Glomerular visceral epithelial cell (primary cell): Measurements from ENCODE around the gene DCHS1.

Source experiments
- DNase-seq: peaks from one replicate; pipeline ENCODE4 v3.0.0-alpha.2; 2016; ENCODE audit errors: extremely low spot score

DCHS1 gene

GRCh38 chr11:6646071-6646470 lies 9.5 kb downstream of the DCHS1 start:
- DNase-seq = no peak

- DNase-seq = no peak
These were observed 12.7 kb downstream of the DCHS1 start for GRCh38 chr11:6642957-6643356.

GRCh38 chr11:6640985-6641701 lies 14.5 kb downstream of the DCHS1 start:
- DNase-seq = no peak

DNA sequence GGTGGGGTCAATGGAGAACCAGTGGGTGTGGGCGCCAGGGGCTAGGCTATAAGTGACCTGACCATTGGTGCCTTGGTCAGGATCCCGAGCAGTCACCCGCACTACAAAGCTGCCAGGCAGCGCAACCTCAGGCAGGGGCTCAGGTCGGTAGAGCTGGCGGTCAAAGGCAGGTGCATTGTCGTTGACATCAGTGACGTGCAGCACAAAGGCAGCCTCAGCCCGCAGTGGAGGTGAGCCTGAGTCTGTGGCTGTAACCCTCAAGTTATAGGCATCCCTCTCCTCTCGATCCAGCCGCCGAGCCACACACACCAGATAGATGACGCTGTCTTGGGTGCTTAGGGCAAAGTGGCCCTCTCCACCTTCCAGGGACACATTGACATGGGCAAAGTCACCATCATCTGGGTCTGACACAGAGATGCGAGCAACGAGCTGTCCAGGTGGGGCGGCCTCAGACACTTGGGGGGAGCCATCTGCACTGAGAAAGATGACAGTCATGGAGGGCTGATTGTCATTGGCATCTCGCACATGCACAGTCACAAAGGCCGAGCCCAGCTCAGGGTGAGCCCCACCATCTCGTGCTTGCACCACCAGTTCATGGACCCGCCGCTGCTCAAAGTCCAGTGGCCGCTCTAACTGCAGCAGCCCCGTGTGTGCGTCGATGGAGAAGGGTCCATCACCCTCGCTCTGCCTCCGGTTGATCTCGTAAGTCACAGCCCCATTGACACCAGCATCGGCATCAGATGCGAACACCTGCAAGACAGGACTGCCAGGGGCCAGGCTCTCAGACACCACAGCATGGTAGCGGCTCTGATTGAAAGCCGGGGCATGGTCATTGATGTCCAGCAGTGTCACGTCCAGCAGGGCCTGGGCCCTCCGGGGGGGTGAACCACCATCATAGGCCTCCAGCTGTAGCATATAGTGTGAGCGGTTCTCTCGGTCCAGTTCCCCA lies 15.3 kb downstream of the DCHS1 start:
- no peak for DNase-seq

GRCh38 chr11:6638429-6638828 lies 17.2 kb downstream of the DCHS1 start:
- DNase-seq = no peak

- DNase-seq = no peak
These were observed 17.7 kb downstream of the DCHS1 start for GRCh38 chr11:6637871-6638270.

GRCh38 chr11:6636480-6636879 lies 19.1 kb downstream of the DCHS1 start:
- no peak for DNase-seq

DNA sequence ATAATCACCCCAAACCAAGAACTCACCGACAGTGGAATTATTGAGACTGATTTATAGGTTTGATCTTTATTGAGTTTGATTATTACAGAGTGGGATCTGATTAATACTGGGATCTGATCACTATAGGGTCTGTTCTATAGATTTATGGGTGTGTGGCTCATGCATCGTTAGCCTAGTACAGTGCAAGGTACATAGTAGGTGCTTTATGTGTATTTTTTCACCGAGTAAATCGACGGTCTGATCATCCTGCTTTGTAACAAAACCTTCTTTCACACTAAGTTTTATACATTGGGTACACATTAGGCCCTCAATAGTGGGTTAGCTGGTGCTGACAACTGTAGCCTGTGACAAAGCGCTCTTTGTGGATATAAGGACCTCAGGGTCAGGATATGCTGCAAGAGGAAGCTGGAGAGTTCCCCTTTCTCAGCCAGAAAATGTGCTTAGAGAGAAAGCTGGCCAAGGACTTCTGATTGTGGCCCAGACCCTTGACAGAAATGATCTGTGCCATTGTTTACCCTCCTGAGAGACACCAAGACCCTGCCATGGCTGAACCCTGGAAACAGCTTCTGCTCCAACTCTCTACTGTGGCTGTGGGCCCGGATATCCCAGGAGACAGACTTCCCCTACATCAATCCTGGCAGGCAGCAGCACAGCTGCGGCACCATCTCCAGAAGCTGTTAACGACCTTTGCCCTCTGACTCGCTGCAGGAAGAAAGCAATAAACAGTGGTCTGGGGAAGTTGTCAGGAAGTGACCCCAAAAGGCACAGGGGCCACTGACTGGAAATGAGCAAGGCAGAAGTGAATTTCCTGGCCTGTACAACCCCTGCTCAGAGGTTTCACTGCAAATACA lies 20.3 kb downstream of the DCHS1 start:
- no peak for DNase-seq

DNA sequence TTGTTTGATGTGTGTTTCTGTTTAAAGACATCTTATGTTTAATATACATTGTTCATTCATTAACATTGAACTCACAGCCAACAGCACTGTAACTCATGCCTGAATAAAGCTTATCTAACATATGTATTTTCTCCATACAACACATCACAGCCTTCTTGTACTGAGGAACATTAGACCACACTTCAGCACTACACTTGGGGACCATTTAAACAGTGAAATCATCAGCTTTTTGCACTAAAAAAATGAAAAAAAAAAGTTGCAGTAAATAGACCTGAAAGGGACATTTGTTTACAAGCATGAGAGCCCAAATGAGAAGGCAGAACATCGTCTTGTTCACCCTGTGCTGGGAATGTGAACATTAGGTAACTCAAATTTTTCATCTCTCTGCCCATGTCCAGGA lies 21.1 kb downstream of the DCHS1 start:
- DNase-seq = no peak

GRCh38 chr11:6633422-6634408 lies 21.9 kb downstream of the DCHS1 start:
- no peak for DNase-seq

DNA sequence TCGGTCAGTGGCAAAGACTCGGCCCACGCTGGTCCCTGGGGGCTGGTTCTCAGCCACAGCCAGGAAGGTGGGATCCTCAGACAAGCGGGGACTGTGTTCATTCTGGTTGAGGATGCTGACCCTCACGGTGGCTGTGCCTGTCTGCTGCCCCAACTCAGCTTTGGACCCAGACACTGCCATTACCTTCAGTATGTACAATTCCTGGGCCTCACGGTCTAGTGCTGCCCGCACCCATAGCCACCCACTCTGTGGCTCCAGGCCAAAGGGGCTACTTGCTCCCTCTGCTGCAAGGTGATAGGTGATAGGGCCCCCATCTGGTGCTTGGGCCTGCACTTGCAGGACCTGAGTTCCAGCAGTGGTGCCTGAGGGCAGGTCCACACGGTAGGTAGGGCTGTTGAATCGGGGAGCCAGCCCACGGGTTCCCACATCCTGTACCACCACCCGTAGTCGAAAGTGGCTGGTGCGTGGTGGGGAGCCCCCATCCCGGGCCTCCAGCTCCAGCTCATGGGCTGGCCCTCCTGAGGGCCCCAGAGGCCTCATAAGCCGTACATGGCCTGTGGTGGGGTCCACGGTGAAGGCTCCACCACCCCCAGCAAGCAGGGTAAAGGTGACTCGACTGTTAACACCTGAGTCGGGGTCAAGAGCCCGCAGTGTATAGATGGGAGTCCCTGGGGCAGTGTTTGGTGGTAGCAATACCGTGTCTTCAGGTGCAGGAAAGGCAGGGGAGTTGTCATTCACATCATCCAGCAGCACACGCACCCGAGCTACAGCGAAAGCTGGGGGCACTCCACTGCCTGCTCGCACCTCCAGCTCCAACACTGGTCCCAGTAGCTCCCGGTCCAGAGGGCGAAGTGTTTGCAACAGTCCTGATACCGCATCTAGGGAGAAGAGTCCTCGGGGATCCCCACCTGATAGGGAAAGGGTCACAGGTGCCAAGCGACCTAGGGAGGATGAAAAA lies 23.2 kb downstream of the DCHS1 start:
- DNase-seq = no peak

- no peak for DNase-seq
These were observed 24.2 kb downstream of the DCHS1 start for GRCh38 chr11:6631361-6631890.

DNA sequence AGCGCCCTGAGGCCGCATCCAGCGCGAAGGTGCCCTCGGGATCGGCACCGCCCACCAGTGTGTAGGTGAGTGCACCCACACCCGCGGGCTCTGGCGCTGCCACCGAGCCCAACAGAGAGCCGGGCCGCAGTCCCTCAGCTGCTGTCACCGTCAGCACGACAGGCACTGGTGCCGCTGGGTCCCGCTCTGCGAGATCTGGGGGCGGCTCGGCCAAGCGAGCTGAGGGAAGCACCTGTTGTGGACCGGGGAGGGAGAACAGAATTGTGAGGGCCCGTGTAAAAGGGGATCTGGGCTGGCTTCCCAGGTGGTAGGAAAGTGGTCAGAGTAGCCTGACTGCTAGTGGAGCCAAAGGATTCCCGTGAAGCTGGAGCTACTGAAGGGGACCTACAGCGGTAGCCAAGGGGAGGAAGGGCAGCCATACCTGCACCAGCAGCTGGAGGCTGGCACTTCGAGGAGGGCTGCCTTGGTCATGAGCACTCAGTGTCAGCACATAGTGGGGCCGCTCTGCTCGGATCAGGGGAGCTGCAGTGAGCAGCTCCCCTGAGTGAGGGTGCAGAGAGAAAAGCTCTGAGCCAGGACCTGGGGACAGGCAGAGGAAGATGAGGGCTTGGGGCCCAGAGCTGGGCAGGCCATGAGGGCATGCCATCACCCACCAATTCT lies 24.8 kb downstream of the DCHS1 start:
- DNase-seq = no peak

- DNase-seq = no peak
These were observed 25.5 kb downstream of the DCHS1 start for GRCh38 chr11:6629892-6630631.

DNA sequence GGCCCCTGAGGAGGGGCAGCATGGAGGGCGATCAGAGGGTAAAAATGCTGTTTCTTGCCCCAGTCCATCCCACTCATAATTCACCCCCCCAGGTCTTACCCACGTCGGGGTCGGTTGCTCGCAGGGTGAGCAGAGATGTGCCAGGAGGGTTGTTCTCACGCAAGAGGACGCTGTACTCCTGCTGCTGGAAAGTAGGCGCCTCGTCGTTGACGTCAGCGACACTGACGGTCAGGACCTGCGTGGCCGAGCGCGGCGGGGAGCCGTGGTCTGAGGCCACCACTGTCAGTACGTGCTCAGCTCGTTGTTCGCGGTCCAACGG lies 26.1 kb downstream of the DCHS1 start:
- DNase-seq = no peak

- DNase-seq = no peak
These were observed 27.1 kb downstream of the DCHS1 start for GRCh38 chr11:6628526-6628925.

DNA sequence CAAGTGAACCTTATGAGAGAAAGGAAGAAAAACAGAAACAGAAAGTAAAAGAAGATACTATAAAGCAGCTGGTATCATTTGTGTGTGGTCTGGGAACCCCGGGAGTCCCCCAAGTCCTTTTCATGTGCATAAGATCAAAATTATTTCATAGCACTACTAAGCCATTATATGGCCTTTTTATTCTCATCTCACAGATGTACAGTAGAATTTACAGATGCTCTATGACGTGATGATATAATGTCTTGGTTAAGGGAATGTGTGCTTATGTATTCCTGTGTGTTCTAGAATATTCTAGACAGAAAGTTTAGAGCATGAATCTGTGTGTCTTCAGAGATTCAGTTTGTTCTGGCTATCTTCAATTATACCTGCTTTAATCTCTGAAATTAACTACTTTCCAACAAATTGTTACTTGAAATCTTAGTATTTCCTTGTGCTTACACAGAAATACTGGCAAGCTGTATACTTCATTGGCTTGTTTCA lies 27.8 kb downstream of the DCHS1 start:
- no peak for DNase-seq
